OCI-LY1 (cell line): ENCODE measurements around the gene C3orf62.

Source experiments
- CTCF ChIP-seq: fragments of 200-600 bp; sonication (generic), shearing (Covaris generic); IDR thresholded peaks from 2 replicates; pipeline ENCODE4 v1.5.1; 2017; ENCODE audit warnings: mild to moderate bottlenecking, antibody characterized with exemption, low read length, moderate library complexity, mixed read lengths
- EZH2 ChIP-seq: fragments of 200-600 bp; sonication (generic), shearing (Covaris generic); IDR thresholded peaks from 2 replicates; pipeline ENCODE4 v1.8.0; 2017; ENCODE audit warnings: borderline replicate concordance, mixed run types, mild to moderate bottlenecking, antibody characterized with exemption, low read length, moderate library complexity, mixed read lengths

- TF ChIP-seq CTCF (no peak), EZH2 (no peak)
These were observed 7.4 kb downstream of the C3orf62 start for GRCh38 chr3:49269443-49270155.
